Measurements from ENCODE around the gene CST7.

The CST7 gene

GRCh38 chr20:25003002-25003401 lies 53.9 kb downstream of the CST7 start:
- Histone ChIP-seq H3K79me2 (ENCODE audit: control insufficient read depth, low read length) (no peaks in the 10 kb centered on the region), H3K27me3 (ENCODE audit: control insufficient read depth, low read length) (peaks cover 32% of the 10 kb centered on the region), H3K4me3 (ENCODE audit: low read length) (no peak overlapping the region), H4K20me1 (ENCODE audit: control insufficient read depth, insufficient read depth, low read depth, low read length) (no peaks in the 10 kb centered on the region), H3K36me3 (ENCODE audit: control insufficient read depth, low read length) (no peaks in the 10 kb centered on the region), H3K4me1 (ENCODE audit: control insufficient read depth, low read length) (peaks cover 4% of the 10 kb centered on the region; the same call in 1 of the 2 replicates), H3K27ac (ENCODE audit: low read depth, low read length) (no peak overlapping the region), H3K9me3 (ENCODE audit: control insufficient read depth, insufficient read depth, low read length) (no peaks in the 10 kb centered on the region), H3K4me2 (ENCODE audit: low read length) (no peak overlapping the region), H3F3A (ENCODE audit: control insufficient read depth, insufficient read depth) (no peaks in the 10 kb centered on the region), H3K9me2 (replicated peaks; ENCODE audit: control insufficient read depth, low read length) (no peaks in the 10 kb centered on the region)
- TF ChIP-seq EZH2phosphoT487 (IDR thresholded peaks at IDR 0.05; ENCODE audit: borderline replicate concordance, low read length), result no peak
- TF ChIP-seq, protein P1, sequence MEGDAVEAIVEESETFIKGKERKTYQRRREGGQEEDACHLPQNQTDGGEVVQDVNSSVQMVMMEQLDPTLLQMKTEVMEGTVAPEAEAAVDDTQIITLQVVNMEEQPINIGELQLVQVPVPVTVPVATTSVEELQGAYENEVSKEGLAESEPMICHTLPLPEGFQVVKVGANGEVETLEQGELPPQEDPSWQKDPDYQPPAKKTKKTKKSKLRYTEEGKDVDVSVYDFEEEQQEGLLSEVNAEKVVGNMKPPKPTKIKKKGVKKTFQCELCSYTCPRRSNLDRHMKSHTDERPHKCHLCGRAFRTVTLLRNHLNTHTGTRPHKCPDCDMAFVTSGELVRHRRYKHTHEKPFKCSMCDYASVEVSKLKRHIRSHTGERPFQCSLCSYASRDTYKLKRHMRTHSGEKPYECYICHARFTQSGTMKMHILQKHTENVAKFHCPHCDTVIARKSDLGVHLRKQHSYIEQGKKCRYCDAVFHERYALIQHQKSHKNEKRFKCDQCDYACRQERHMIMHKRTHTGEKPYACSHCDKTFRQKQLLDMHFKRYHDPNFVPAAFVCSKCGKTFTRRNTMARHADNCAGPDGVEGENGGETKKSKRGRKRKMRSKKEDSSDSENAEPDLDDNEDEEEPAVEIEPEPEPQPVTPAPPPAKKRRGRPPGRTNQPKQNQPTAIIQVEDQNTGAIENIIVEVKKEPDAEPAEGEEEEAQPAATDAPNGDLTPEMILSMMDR (IDR thresholded peaks at IDR 0.05; ENCODE audit: low read depth, low read length, poor library complexity, severe bottlenecking), result no peak

DNA sequence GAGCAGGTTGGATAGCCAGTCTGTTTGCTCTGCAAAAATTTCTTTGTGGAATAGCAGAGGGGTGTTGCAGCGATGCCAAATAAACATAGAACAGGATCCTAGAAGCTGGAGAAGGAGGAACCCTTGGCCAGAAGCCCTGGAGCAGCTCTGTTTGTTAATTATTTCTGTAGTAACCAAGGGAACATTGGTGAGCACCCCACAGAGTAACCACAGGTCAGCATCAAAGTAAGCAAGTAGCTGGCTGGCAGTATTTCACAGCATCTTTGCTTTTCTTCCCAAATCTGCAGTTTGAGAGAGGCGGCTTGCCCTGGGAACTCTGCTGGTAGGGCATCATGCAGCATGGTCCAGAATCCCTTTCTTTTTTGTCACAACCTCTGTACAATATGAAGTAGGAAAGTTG lies 56.2 kb downstream of the CST7 start:
- Histone ChIP-seq H4K20me1 (ENCODE audit: control insufficient read depth, insufficient read depth, low read depth, low read length) (no peaks in the 10 kb centered on the region), H3K4me1 (ENCODE audit: control insufficient read depth, low read length) (no peaks in the 10 kb centered on the region), H3K9me3 (ENCODE audit: control insufficient read depth, insufficient read depth, low read length) (no peaks in the 10 kb centered on the region), H3K36me3 (ENCODE audit: control insufficient read depth, low read length) (no peaks in the 10 kb centered on the region), H3K27me3 (ENCODE audit: control insufficient read depth, low read length) (peaks cover 12% of the 10 kb centered on the region), H3K9me2 (replicated peaks; ENCODE audit: control insufficient read depth, low read length) (no peaks in the 10 kb centered on the region), H3K4me3 (ENCODE audit: low read length) (no peak overlapping the region), H3K79me2 (ENCODE audit: control insufficient read depth, low read length) (no peaks in the 10 kb centered on the region), H3K27ac (ENCODE audit: low read depth, low read length) (no peak overlapping the region), H3K4me2 (ENCODE audit: low read length) (no peak overlapping the region), H3F3A (ENCODE audit: control insufficient read depth, insufficient read depth) (no peaks in the 10 kb centered on the region)
- TF ChIP-seq, protein P1 (IDR thresholded peaks at IDR 0.05; ENCODE audit: low read depth, low read length, poor library complexity, severe bottlenecking), result no peak
- TF ChIP-seq EZH2phosphoT487 (IDR thresholded peaks at IDR 0.05; ENCODE audit: borderline replicate concordance, low read length), result no peak

DNA sequence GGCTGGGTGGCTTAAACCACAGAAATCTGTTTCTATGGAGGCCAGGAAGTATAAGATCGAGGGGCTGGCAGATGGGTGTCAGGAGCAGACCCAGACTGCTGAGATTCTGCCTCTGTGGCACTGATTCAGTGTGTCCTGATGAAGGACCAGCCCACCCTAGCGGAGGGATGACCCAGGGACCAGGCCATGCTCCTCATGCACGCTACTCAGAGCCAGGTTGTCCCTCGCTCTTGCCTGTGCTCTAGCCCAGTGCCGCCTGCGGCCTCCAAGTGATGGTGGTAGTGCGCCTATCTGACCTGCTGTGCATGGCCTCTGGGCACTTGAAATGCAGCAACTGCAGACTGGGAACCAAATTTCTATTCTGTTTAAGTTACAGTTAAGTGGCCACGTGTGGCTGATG lies 56.6 kb downstream of the CST7 start:
- Histone ChIP-seq H3K4me3 (ENCODE audit: low read length) (no peak overlapping the region), H3K79me2 (ENCODE audit: control insufficient read depth, low read length) (no peaks in the 10 kb centered on the region), H3F3A (ENCODE audit: control insufficient read depth, insufficient read depth) (no peaks in the 10 kb centered on the region), H3K4me2 (ENCODE audit: low read length) (no peak overlapping the region), H3K36me3 (ENCODE audit: control insufficient read depth, low read length) (no peaks in the 10 kb centered on the region), H4K20me1 (ENCODE audit: control insufficient read depth, insufficient read depth, low read depth, low read length) (no peaks in the 10 kb centered on the region), H3K27me3 (ENCODE audit: control insufficient read depth, low read length) (peaks cover 8% of the 10 kb centered on the region), H3K9me2 (replicated peaks; ENCODE audit: control insufficient read depth, low read length) (no peaks in the 10 kb centered on the region), H3K4me1 (ENCODE audit: control insufficient read depth, low read length) (no peaks in the 10 kb centered on the region), H3K27ac (ENCODE audit: low read depth, low read length) (no peak overlapping the region), H3K9me3 (ENCODE audit: control insufficient read depth, insufficient read depth, low read length) (no peaks in the 10 kb centered on the region)
- TF ChIP-seq EZH2phosphoT487 (IDR thresholded peaks at IDR 0.05; ENCODE audit: borderline replicate concordance, low read length), result no peak
- TF ChIP-seq, protein P1 (IDR thresholded peaks at IDR 0.05; ENCODE audit: low read depth, low read length, poor library complexity, severe bottlenecking), result no peak
